ENCODE data around the gene NPVF. TPM values are rescaled to one million over a fixed set of nuclear protein-coding genes. Genes with fewer than 3 reads are reported as not detected.

NPVF gene
- total RNA-seq, 1 donor from 2014 or later: not detected

GRCh38 chr7:25186436-25186835, 41.9 kb downstream of the NPVF start:
- H3K9me3 ChIP-seq (replicated peaks): no peaks in the 10 kb centered on the region
- H3K4me1 ChIP-seq: no peaks in the 10 kb centered on the region
- peaks cover 38% of the 10 kb centered on the region for H3K27me3 ChIP-seq (ENCODE audit: low read depth)
- intact Hi-C loops (cut with micrococcal nuclease): no loop called here
- H3K27ac ChIP-seq (replicated peaks): no peak overlapping the region
- no peak for DNase-seq
- no peaks in the 10 kb centered on the region for H3K36me3 ChIP-seq
- no peak for TF ChIP-seq CTCF (IDR thresholded peaks at IDR 0.05; ENCODE audit: borderline replicate concordance)
- no peak overlapping the region for H3K4me3 ChIP-seq

GRCh38 chr7:25181532-25181931, 46.8 kb downstream of the NPVF start:
- Histone ChIP-seq H3K27ac (replicated peaks) (no peak overlapping the region), H3K27me3 (ENCODE audit: low read depth) (peaks cover 4% of the 10 kb centered on the region), H3K36me3 (no peaks in the 10 kb centered on the region), H3K4me3 (no peak overlapping the region), H3K9me3 (replicated peaks) (no peaks in the 10 kb centered on the region), H3K4me1 (peaks cover 17% of the 10 kb centered on the region)
- intact Hi-C loops (cut with micrococcal nuclease): no loop called here
- DNase-seq: no peak
- no peak for TF ChIP-seq CTCF (IDR thresholded peaks at IDR 0.05; ENCODE audit: borderline replicate concordance)

- Histone ChIP-seq H3K27ac (replicated peaks) (peak overlapping the region; percentile 79), H3K4me3 (peak overlapping the region; percentile 89)
- intact Hi-C loops (cut with micrococcal nuclease): no loop called here
Observed at GRCh38 chr7:25180946-25181345, 47.3 kb downstream of the NPVF start.

GRCh38 chr7:25180592-25180923, 47.7 kb downstream of the NPVF start:
- TF ChIP-seq CTCF (IDR thresholded peaks at IDR 0.05; ENCODE audit: borderline replicate concordance): no peak
- intact Hi-C loops (cut with micrococcal nuclease): no loop called here
- DNase-seq: no peak
- no peaks in the 10 kb centered on the region for H3K36me3 ChIP-seq
- H3K27ac ChIP-seq (replicated peaks): peak overlapping the region; percentile 79
- H3K4me3 ChIP-seq: peak overlapping the region; percentile 89
- no peaks in the 10 kb centered on the region for H3K9me3 ChIP-seq (replicated peaks)
- H3K27me3 ChIP-seq (ENCODE audit: low read depth): no peaks in the 10 kb centered on the region
- peaks cover 17% of the 10 kb centered on the region for H3K4me1 ChIP-seq

More at GRCh38 chr7:25180946-25181345, 47.3 kb downstream of the NPVF start:
- Histone ChIP-seq H3K36me3 (no peaks in the 10 kb centered on the region), H3K27me3 (ENCODE audit: low read depth) (no peaks in the 10 kb centered on the region), H3K4me1 (peaks cover 17% of the 10 kb centered on the region), H3K9me3 (replicated peaks) (no peaks in the 10 kb centered on the region)
- no peak for DNase-seq
- TF ChIP-seq CTCF (IDR thresholded peaks at IDR 0.05; ENCODE audit: borderline replicate concordance): no peak

GRCh38 chr7:25179771-25180591, 48.3 kb downstream of the NPVF start:
- H3K4me3 ChIP-seq: peak overlapping the region; percentile 89
- intact Hi-C loops (cut with micrococcal nuclease): no loop called here
- H3K4me1 ChIP-seq: peaks cover 17% of the 10 kb centered on the region
- peak; percentile 94 for TF ChIP-seq CTCF (IDR thresholded peaks at IDR 0.05; ENCODE audit: borderline replicate concordance)
- peak; percentile 93 for DNase-seq
- no peaks in the 10 kb centered on the region for H3K36me3 ChIP-seq
- peak overlapping the region; percentile 79 for H3K27ac ChIP-seq (replicated peaks)
- H3K9me3 ChIP-seq (replicated peaks): no peaks in the 10 kb centered on the region
- H3K27me3 ChIP-seq (ENCODE audit: low read depth): no peaks in the 10 kb centered on the region

All from left ventricle myocardium inferior (tissue), 1 donor.